Loucy (cell line): ENCODE results near the gene GRHL3.

ENCODE experiments used
- CTCF ChIP-seq: fragments of 200-600 bp; sonication (generic); conservative IDR thresholded peaks from 2 replicates; pipeline ENCODE4 v1.5.1; 2014; ENCODE audit warnings: mild to moderate bottlenecking, antibody characterized with exemption, low read length
- EZH2phosphoT487 ChIP-seq: fragments of 200-600 bp; IDR thresholded peaks from 2 replicates; pipeline ENCODE4 v1.6.1; 2018; ENCODE audit warnings: antibody characterized with exemption, mild to moderate bottlenecking, moderate library complexity, borderline replicate concordance

DNA sequence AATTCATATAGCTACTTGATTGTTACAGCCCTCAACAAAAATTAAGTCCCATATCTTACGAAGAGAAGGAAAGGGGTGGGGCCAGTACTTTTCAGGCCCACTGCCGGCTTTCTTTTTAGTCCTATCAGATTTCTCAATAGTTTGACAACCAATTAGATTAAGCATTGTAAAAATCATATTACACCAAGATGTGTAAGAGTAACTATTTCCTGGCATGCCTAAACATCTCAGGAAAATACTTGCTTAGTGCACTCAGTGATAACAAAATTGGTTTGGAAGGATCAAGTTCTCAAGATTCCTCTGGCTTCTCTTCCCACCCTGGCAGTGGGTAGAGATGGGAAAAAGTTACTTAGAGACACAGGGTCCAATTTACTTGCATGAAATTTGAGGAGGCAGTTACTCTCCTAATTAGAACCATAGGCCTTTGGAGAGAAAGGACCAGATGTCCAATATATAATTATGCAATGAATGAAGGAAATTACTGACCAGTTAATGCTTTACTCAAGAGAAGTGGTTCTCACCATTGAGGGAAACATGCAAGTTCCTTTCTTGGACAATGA is 64.3 kb downstream of the GRHL3 start:
- no peak for TF ChIP-seq CTCF
- no peak for TF ChIP-seq EZH2phosphoT487
